ENCODE data around the gene RAB32.

Gene RAB32

DNA sequence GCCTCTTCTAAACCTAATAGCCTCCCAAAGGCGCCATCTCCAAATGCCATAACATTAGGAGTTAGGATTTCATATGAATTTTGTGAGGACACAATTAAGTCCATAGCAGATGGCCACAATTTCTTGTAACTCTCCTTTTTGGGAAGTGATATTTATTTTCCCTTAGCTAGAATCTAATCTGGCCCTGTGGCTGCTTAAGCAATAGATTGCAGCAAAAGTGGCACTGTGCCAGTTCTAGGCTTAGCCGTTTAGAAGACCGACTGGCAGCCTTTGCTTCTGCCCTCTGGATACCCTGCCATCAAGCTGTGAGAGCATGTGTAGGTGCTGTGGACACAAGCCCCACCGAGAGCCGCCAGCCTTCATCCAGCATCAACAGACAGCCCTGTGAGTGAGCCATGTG is 39.2 kb downstream of the RAB32 start:
- DNase-seq (ENCODE audit: low read depth in 2 of 2), result no peak

- DNase-seq (ENCODE audit: low read depth in 2 of 2), result no peak
Measured at GRCh38 chr6:146583966-146584365, 40.3 kb downstream of the RAB32 start.

GRCh38 chr6:146587459-146587858 is 43.8 kb downstream of the RAB32 start:
- DNase-seq (ENCODE audit: low read depth in 2 of 2), result no peak

DNA sequence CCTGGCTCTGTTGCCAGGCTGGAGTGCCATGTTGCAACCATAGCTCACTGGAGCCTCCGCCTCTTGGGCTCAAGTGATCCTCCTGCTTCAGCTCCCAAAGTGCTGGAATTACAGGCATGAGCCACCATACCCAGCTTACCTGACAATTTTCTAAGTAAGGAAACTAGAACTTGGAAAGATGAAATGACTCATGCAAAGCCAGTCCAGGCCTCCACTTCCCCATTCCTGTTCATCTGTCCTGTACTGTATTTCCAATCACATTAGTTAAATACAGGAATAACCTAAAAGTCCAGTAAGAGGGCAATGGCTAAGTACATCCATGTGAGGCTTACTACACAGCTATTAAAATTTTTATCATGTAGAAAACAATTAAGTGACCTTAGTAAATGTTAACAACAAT is 46.9 kb downstream of the RAB32 start:
- no peak for DNase-seq (ENCODE audit: low read depth in 2 of 2)

- no peak for DNase-seq (ENCODE audit: low read depth in 2 of 2)
Measured at GRCh38 chr6:146592451-146592850, 48.8 kb downstream of the RAB32 start.

- DNase-seq (ENCODE audit: low read depth in 2 of 2), result no peak
Measured at GRCh38 chr6:146593986-146594385, 50.4 kb downstream of the RAB32 start.

GRCh38 chr6:146594495-146594894 is 50.9 kb downstream of the RAB32 start:
- no peak for DNase-seq (ENCODE audit: low read depth in 2 of 2)

DNA sequence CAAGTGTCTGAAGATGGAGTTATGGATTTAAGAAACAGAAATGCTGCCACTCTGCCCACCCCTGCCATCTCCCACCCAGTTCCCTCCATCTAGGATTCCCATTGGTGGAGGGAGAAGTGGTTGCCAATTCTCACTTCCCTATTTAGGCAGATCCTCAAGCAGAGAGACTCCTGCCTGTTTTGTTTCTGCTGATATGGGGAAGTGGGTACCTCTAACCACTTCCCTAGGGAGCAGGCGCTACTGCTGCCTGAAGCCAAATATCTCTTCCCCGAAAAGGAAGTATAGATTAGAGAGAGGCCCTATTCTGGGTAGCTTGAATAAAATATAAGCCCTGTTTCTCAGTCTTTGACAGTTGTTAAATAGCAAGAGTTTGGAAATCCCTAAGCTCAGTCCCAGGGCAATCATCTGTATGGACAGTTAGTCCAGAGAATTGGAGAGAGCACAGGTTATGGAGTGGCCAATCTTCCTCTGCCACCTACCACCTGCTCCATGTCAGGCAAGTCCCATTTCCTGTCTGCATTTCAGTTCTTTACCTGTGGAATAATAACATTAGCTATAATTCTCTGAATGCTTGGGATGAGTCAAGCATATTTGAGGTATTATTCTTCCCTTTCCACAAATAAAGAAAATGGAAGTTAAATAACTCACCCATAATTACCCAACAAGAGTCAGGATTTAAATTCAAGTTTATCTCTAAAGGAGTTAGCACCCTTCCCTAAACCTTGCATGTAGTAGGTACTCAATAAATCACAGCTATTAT is 52.5 kb downstream of the RAB32 start:
- no peak for DNase-seq (ENCODE audit: low read depth in 2 of 2)

DNA sequence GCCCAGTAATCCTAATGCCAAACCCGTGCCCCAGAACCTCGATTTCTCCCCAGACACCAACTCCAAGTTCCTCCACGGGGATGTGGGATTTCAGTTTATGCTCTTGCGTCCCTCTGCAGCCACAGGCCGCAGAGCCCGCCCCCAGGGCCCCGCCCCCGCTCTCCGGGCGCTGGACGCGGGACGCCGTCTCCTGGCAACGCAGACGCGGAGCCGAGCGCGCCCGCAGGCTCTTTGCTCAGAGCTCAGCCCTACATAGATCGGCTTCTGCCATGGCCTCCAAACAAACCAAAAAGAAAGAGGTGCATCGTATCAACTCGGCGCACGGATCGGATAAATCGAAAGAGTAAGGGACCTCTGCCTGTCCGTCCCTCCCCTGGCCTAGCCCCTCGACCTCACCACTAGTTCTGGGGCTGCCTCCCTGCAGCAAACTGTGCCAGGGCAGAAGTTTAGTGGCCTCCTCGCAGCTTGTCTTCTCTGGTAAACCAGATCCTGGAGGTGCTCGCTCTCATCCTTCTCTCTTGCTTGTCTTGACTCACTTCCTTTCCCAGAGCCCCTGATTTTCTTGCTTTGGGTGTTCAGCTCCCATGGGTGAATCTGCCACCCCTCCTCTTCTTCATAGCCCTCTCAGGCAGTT is 55.3 kb downstream of the RAB32 start, which contains the start of gene ADGB:
TSS of gene ADGB (plus strand) at position 201 of the 634 bp plus-strand sequence. CDS start at position 270, 69 bp downstream.
- no peak for DNase-seq (ENCODE audit: low read depth in 2 of 2)

- no peak for DNase-seq (ENCODE audit: low read depth in 2 of 2)
Measured at GRCh38 chr6:146601352-146601751, 57.7 kb downstream of the RAB32 start.

DNA sequence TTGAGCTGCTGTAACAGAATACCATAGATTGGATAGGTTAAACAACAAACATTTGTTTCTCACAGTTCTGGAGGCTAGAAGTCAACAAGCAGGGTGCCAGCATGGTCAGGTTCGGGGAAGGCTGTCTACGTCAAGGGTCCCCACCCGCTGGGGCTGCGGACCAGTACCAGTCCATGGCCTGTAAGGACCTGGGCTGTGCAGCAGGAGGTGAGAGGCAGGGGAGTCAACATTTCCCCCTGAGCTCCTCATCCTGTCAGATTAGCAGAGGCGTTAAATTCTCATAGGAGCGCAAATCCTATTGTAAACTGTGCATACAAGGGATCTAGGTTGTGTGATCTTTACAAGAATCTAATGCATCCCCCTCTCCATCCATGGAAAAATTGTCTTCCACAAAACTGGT is 58.9 kb downstream of the RAB32 start:
- DNase-seq (ENCODE audit: low read depth in 2 of 2), result no peak
